ENCODE data around the gene CASP5.

- TF ChIP-seq CTCF (conservative IDR thresholded peaks at IDR 0.05 in 1 of 2, IDR thresholded peaks at IDR 0.05 in 1 of 2; ENCODE audit: extremely low read depth in 1 of 2, insufficient read depth in 1 of 2, low read depth in 1 of 2, low read length in 2 of 2) (no peak), EZH2 (IDR thresholded peaks at IDR 0.05; ENCODE audit: borderline replicate concordance, low read length) (no peak)
Measured at GRCh38 chr11:105040703-105041102, 17.7 kb upstream of the CASP5 start.

Measured in mammary epithelial cell (primary cell).